ENCODE measurements around the gene TTC28.

DNA sequence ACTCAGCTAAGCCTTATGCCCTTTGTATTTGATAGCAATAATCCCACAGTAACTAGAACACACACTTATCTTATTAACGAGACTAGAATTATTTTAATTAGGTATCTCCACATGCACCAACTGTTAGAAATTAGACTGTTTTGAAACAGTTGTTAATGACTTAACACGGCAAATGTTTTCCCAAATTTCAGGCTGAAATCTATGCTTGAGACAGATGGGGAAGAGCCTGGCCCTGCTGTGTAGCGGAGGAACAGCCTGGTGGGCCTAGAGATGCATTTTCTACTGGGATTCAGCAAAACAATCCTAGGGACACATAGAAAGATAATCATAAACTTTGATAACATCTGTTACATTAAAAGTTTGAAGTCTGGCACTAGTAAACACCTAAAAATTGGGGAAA lies 273.4 kb downstream of the TTC28 start:
- TF ChIP-seq, protein P1, sequence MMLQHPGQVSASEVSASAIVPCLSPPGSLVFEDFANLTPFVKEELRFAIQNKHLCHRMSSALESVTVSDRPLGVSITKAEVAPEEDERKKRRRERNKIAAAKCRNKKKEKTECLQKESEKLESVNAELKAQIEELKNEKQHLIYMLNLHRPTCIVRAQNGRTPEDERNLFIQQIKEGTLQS (IDR thresholded peaks at IDR 0.05; ENCODE audit: borderline replicate concordance, extremely low read depth, low read depth, low read length), result no peak
- TF ChIP-seq YY1 (IDR thresholded peaks at IDR 0.05; ENCODE audit: low read depth, low read length), result no peak
- TF ChIP-seq POLR2A (IDR thresholded peaks at IDR 0.05; ENCODE audit: low read depth, low read length), result no peak
- TF ChIP-seq, protein P2, sequence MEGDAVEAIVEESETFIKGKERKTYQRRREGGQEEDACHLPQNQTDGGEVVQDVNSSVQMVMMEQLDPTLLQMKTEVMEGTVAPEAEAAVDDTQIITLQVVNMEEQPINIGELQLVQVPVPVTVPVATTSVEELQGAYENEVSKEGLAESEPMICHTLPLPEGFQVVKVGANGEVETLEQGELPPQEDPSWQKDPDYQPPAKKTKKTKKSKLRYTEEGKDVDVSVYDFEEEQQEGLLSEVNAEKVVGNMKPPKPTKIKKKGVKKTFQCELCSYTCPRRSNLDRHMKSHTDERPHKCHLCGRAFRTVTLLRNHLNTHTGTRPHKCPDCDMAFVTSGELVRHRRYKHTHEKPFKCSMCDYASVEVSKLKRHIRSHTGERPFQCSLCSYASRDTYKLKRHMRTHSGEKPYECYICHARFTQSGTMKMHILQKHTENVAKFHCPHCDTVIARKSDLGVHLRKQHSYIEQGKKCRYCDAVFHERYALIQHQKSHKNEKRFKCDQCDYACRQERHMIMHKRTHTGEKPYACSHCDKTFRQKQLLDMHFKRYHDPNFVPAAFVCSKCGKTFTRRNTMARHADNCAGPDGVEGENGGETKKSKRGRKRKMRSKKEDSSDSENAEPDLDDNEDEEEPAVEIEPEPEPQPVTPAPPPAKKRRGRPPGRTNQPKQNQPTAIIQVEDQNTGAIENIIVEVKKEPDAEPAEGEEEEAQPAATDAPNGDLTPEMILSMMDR (IDR thresholded peaks at IDR 0.05 in 2 of 3, conservative IDR thresholded peaks at IDR 0.05 in 1 of 3; ENCODE audit: control insufficient read depth in 2 of 3, extremely low read depth in 1 of 3, insufficient read depth in 1 of 3, low read depth in 3 of 3, low read length in 3 of 3), result no peak
- TF ChIP-seq EP300 (IDR thresholded peaks at IDR 0.05; ENCODE audit: borderline replicate concordance in 1 of 2, control insufficient read depth in 1 of 2, low read depth in 2 of 2, low read length in 2 of 2), result no peak
- TF ChIP-seq IKZF2 (IDR thresholded peaks at IDR 0.05), result no peak
- TF ChIP-seq, protein P3, sequence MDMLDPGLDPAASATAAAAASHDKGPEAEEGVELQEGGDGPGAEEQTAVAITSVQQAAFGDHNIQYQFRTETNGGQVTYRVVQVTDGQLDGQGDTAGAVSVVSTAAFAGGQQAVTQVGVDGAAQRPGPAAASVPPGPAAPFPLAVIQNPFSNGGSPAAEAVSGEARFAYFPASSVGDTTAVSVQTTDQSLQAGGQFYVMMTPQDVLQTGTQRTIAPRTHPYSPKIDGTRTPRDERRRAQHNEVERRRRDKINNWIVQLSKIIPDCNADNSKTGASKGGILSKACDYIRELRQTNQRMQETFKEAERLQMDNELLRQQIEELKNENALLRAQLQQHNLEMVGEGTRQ (IDR thresholded peaks at IDR 0.05; ENCODE audit: borderline replicate concordance, low read depth, low read length), result no peak
- no peak for TF ChIP-seq TBL1XR1 (IDR thresholded peaks at IDR 0.05; ENCODE audit: low read depth, low read length)
- no peak for TF ChIP-seq SMAD1 (IDR thresholded peaks at IDR 0.05; ENCODE audit: low read depth, partially characterized antibody)
- TF ChIP-seq ZNF217 (IDR thresholded peaks at IDR 0.05), result no peak
- TF ChIP-seq EZH2 (IDR thresholded peaks at IDR 0.05; ENCODE audit: borderline replicate concordance, control insufficient read depth, low read depth, low read length), result no peak

Data from GM12878 (cell line).